GM10266 (cell line): ENCODE results near the gene CTNNA3.

Experiments
- DNase-seq: peaks from one replicate; pipeline ENCODE4 v3.0.0; 2012; ENCODE audit errors: extremely low spot score
- TF ChIP-seq, protein P1 (sequence below): IDR thresholded peaks from 2 replicates; pipeline ENCODE4 v1.5.1; 2012; ENCODE audit warnings: mild to moderate bottlenecking, low read depth; ENCODE audit not compliant: control insufficient read depth, insufficient read depth; ENCODE audit errors: missing control alignments

The CTNNA3 gene

DNA sequence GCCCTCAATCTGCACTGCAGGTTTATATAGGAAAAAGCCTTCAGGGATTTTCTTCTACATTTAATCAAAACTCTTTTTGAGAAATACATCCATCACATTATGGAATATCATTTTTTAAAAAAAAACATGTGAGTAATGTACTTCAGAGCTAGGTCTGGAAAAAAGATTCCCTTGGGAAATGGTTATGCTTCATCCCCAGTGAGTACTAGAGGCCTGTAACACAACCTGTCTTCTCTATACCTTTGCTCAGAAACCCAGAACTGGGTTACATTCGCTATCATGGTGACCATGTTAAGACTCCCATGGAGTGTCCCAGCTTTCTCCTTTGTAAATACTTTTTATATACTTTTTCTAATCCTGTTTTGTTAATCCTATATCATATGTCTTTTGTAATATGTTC lies 583.2 kb downstream of the CTNNA3 start:
- TF ChIP-seq, protein P1, sequence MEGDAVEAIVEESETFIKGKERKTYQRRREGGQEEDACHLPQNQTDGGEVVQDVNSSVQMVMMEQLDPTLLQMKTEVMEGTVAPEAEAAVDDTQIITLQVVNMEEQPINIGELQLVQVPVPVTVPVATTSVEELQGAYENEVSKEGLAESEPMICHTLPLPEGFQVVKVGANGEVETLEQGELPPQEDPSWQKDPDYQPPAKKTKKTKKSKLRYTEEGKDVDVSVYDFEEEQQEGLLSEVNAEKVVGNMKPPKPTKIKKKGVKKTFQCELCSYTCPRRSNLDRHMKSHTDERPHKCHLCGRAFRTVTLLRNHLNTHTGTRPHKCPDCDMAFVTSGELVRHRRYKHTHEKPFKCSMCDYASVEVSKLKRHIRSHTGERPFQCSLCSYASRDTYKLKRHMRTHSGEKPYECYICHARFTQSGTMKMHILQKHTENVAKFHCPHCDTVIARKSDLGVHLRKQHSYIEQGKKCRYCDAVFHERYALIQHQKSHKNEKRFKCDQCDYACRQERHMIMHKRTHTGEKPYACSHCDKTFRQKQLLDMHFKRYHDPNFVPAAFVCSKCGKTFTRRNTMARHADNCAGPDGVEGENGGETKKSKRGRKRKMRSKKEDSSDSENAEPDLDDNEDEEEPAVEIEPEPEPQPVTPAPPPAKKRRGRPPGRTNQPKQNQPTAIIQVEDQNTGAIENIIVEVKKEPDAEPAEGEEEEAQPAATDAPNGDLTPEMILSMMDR, result no peak
- DNase-seq, result no peak

DNA sequence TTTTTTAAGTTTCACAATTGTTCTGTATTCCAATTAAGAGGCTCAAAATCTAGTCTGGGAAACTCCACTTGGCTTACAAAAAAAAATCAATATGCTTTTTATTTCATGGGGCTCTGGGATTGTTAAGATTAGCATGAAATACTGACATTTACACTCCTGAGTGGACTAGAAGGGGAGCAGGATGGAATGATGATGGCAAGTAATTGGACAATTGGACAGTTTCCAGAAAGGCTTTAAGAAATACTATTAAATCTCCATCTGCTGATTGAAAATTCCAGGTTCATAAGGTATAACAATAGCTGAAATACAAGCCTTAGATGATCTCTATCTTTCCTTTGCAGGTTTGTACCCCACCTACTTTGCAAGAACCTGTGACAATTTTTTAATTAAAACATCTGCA lies 585.7 kb downstream of the CTNNA3 start:
- DNase-seq, result no peak
- TF ChIP-seq, protein P1, result no peak

DNA sequence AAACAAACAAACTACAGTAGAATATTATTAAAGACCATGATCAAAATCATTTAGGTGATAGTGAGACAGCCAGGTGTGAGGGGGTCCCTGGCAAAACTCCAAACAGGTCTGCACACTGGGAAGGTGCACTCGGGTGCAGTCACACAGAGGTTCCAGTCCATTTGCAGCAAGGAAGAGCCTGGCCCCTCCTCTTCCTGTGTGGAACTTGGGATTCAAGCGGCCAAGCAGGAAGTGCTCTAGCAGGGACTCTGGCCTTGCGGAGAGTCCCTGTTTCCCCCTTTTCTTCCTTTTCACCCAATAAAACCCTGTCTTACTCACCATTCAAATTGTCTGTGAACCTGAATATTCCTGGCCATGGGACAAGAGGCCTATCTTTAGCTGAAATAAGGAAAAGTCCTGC lies 588.3 kb downstream of the CTNNA3 start:
- no peak for DNase-seq
- TF ChIP-seq, protein P1, result no peak

DNA sequence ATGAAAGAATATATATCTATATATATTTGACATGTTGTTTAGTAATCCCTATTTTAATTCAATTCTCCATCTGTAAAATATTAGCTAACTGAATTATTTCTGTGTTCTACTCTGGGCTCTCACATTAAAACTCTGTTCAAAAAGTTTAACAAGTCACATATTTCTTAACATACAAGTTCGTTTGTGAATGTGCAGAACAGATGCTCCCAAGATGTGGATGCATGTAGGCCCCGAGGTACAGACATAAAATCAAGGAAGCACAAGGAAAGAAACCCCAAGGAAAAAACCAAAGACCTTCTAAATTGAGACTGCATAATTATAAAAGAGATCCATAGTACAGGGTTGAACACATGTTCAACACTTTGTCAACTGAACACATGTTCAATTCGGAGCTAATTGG lies 595.0 kb downstream of the CTNNA3 start:
- no peak for DNase-seq
- TF ChIP-seq, protein P1, result no peak

DNA sequence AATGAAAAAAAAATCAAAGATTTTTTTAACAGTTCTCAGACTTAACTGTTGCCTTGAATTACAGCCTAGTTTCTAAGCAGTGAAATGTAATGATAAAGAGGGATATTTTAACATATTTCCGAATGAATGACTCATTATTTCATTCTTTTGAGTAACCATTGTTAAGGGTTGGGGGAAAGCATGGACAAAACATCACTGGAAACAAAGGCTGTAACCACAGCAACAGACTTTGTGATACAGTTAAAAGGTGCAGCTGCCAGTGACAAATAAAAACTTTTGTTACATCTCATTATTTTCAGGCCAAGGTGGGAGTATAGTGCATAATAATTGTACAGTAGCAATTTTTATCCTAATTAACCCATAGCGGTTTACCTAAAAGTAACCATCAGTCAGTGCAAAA lies 597.5 kb downstream of the CTNNA3 start:
- TF ChIP-seq, protein P1, result no peak
- DNase-seq, result no peak

DNA sequence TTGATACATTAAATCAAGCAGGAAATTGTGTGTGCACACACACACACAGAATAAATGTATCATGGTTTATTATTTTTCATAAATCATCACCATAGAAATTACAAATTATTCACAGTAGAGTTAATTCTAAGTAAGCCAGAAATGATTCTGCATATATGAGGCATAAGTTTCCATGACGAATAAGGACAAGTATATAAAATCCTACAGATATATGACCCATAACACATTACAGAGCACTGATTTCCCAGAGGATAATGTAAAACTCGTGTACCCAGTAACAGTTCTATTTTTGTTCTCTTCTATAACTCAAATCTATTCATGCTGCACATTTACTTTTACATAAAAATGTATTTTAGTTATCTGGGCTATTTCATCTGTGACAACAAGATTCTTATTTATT lies 600.5 kb downstream of the CTNNA3 start:
- TF ChIP-seq, protein P1, result no peak
- no peak for DNase-seq

DNA sequence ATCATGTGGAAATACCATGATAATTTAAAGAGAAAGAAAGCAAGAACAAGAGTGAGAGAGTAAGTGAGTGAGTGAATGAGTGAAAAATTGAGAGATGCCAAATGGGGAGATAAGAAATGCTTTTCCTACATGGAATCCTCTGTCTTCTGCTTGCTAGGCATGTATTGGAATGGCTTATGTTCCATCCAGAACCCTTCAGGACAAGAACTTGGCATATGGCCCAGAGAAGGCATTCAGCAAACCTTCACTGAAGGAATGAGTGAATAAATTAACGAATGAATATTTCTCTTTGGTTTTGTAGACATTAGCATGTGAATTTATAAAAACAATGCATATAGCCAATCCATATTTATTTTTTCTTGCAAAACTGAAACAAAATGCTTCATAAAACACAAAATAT lies 608.0 kb downstream of the CTNNA3 start:
- TF ChIP-seq, protein P1, result no peak
- no peak for DNase-seq
